Measurements from ENCODE around the gene C14orf180.

DNA sequence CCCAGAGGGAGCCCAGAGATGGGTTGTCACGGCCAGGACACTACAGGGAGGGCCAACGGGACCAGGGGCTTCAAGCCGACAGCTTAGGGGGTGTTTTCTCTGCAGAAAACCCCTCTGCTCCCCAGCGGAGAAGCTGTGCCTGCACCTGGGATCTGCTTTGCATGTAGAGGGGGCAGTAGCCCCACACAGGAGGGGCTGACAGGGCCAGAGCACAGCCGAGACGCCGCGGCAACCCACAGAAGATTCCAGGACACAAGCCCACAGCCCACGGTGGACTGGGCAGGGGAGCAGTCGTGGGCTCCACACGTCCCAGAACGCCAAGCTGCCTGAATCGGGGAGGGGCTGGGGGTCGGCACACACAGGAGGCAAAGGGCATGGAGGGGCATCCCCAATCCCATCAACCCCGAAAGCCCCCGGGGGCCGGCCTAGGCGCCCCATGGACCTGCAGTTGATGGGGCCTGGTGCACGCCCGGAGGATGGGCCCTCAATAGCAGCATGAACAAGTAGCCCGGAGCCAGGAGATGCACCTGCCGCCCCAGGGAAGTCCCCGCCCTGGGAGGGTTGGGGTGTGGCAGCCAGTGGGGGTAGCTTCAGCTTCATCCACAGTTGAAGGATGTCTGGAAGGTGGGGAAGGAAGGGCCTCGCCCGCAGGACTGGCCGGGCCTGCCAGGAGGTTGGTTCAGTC, 55.5 kb downstream of the C14orf180 start:
- TF ChIP-seq, protein P1, sequence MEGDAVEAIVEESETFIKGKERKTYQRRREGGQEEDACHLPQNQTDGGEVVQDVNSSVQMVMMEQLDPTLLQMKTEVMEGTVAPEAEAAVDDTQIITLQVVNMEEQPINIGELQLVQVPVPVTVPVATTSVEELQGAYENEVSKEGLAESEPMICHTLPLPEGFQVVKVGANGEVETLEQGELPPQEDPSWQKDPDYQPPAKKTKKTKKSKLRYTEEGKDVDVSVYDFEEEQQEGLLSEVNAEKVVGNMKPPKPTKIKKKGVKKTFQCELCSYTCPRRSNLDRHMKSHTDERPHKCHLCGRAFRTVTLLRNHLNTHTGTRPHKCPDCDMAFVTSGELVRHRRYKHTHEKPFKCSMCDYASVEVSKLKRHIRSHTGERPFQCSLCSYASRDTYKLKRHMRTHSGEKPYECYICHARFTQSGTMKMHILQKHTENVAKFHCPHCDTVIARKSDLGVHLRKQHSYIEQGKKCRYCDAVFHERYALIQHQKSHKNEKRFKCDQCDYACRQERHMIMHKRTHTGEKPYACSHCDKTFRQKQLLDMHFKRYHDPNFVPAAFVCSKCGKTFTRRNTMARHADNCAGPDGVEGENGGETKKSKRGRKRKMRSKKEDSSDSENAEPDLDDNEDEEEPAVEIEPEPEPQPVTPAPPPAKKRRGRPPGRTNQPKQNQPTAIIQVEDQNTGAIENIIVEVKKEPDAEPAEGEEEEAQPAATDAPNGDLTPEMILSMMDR (conservative IDR thresholded peaks at IDR 0.05): no peak
- no peak for TF ChIP-seq EZH2 (IDR thresholded peaks at IDR 0.05; ENCODE audit: low read depth)
